ENCODE data around the gene FAIM2.

Gene FAIM2

GRCh38 chr12:49900371-49900770 lies 3.3 kb downstream of the FAIM2 start:
- no peak overlapping the region for H3K27ac ChIP-seq (ENCODE audit: low read length)
- DNase-seq (no peak), ATAC-seq (ENCODE audit: insufficient read depth, low read depth) (no peak)
- no peak overlapping the region for H3K4me2 ChIP-seq (ENCODE audit: insufficient read depth, low read length)
- H4K20me1 ChIP-seq (ENCODE audit: insufficient read depth, low read length) = no peaks in the 10 kb centered on the region
- no peaks in the 10 kb centered on the region for H3K79me2 ChIP-seq (ENCODE audit: insufficient read depth, low read length)
- H3K4me3 ChIP-seq (ENCODE audit: low read depth in 1 of 2, low read length in 2 of 2) = no peak overlapping the region
- no peaks in the 10 kb centered on the region for H3K36me3 ChIP-seq (ENCODE audit: insufficient read depth, low read length)
- no peak overlapping the region for H2AFZ ChIP-seq (ENCODE audit: low read depth, low read length)
- no peaks in the 10 kb centered on the region for H3K9me3 ChIP-seq (ENCODE audit: insufficient read depth, low read length, severe bottlenecking)
- peaks cover 17% of the 10 kb centered on the region for H3K27me3 ChIP-seq (ENCODE audit: insufficient read depth, low read length, poor library complexity)
- H3K9ac ChIP-seq (ENCODE audit: low read depth, low read length) = no peak overlapping the region
- no peak for TF ChIP-seq EZH2 (IDR thresholded peaks at IDR 0.05; ENCODE audit: borderline replicate concordance, low read depth, low read length, severe bottlenecking)
- TF ChIP-seq CTCF (IDR thresholded peaks at IDR 0.05; ENCODE audit: borderline replicate concordance, extremely low read depth, low read length, poor library complexity, severe bottlenecking) = no peak
- peaks cover 15% of the 10 kb centered on the region for H3K4me1 ChIP-seq (ENCODE audit: insufficient read depth, low read length)

- H4K20me1 ChIP-seq (ENCODE audit: insufficient read depth, low read length) = no peaks in the 10 kb centered on the region
- H2AFZ ChIP-seq (ENCODE audit: low read depth, low read length) = no peak overlapping the region
- no peaks in the 10 kb centered on the region for H3K79me2 ChIP-seq (ENCODE audit: insufficient read depth, low read length)
- no peaks in the 10 kb centered on the region for H3K9me3 ChIP-seq (ENCODE audit: insufficient read depth, low read length, severe bottlenecking)
- no peaks in the 10 kb centered on the region for H3K36me3 ChIP-seq (ENCODE audit: insufficient read depth, low read length)
- ATAC-seq (ENCODE audit: insufficient read depth, low read depth) (no peak), DNase-seq (no peak)
- H3K27me3 ChIP-seq (ENCODE audit: insufficient read depth, low read length, poor library complexity) = peaks cover 16% of the 10 kb centered on the region
- peaks cover 15% of the 10 kb centered on the region for H3K4me1 ChIP-seq (ENCODE audit: insufficient read depth, low read length)
- H3K27ac ChIP-seq (ENCODE audit: low read length) = no peak overlapping the region
- no peak overlapping the region for H3K9ac ChIP-seq (ENCODE audit: low read depth, low read length)
- H3K4me2 ChIP-seq (ENCODE audit: insufficient read depth, low read length) = no peak overlapping the region
- TF ChIP-seq EZH2 (IDR thresholded peaks at IDR 0.05; ENCODE audit: borderline replicate concordance, low read depth, low read length, severe bottlenecking) (no peak), CTCF (IDR thresholded peaks at IDR 0.05; ENCODE audit: borderline replicate concordance, extremely low read depth, low read length, poor library complexity, severe bottlenecking) (no peak)
- no peak overlapping the region for H3K4me3 ChIP-seq (ENCODE audit: low read depth in 1 of 2, low read length in 2 of 2)
These were observed 3.8 kb downstream of the FAIM2 start for GRCh38 chr12:49899921-49900320.

GRCh38 chr12:49899286-49899843 lies 4.3 kb downstream of the FAIM2 start:
- Histone ChIP-seq H4K20me1 (ENCODE audit: insufficient read depth, low read length) (no peaks in the 10 kb centered on the region), H3K9me3 (ENCODE audit: insufficient read depth, low read length, severe bottlenecking) (no peaks in the 10 kb centered on the region), H2AFZ (ENCODE audit: low read depth, low read length) (no peak overlapping the region), H3K4me2 (ENCODE audit: insufficient read depth, low read length) (no peak overlapping the region), H3K9ac (ENCODE audit: low read depth, low read length) (no peak overlapping the region), H3K79me2 (ENCODE audit: insufficient read depth, low read length) (no peaks in the 10 kb centered on the region), H3K4me3 (ENCODE audit: low read depth in 1 of 2, low read length in 2 of 2) (no peak overlapping the region), H3K27ac (ENCODE audit: low read length) (no peak overlapping the region), H3K36me3 (ENCODE audit: insufficient read depth, low read length) (no peaks in the 10 kb centered on the region), H3K27me3 (ENCODE audit: insufficient read depth, low read length, poor library complexity) (peaks cover 10% of the 10 kb centered on the region), H3K4me1 (ENCODE audit: insufficient read depth, low read length) (peaks cover 11% of the 10 kb centered on the region)
- DNase-seq = no peak
- no peak for ATAC-seq (ENCODE audit: insufficient read depth, low read depth)
- TF ChIP-seq EZH2 (IDR thresholded peaks at IDR 0.05; ENCODE audit: borderline replicate concordance, low read depth, low read length, severe bottlenecking) = no peak
- no peak for TF ChIP-seq CTCF (IDR thresholded peaks at IDR 0.05; ENCODE audit: borderline replicate concordance, extremely low read depth, low read length, poor library complexity, severe bottlenecking)

- TF ChIP-seq EZH2 (IDR thresholded peaks at IDR 0.05; ENCODE audit: borderline replicate concordance, low read depth, low read length, severe bottlenecking) (no peak), CTCF (IDR thresholded peaks at IDR 0.05; ENCODE audit: borderline replicate concordance, extremely low read depth, low read length, poor library complexity, severe bottlenecking) (no peak)
These were observed 6.4 kb downstream of the FAIM2 start for GRCh38 chr12:49897276-49897675.

More at GRCh38 chr12:49897276-49897675, 6.4 kb downstream of the FAIM2 start:
- no peak overlapping the region for H3K27ac ChIP-seq (ENCODE audit: low read length)
- no peaks in the 10 kb centered on the region for H3K4me1 ChIP-seq (ENCODE audit: insufficient read depth, low read length)
- no peak overlapping the region for H3K9ac ChIP-seq (ENCODE audit: low read depth, low read length)
- no peaks in the 10 kb centered on the region for H3K36me3 ChIP-seq (ENCODE audit: insufficient read depth, low read length)
- DNase-seq (no peak), ATAC-seq (ENCODE audit: insufficient read depth, low read depth) (no peak)
- H3K4me2 ChIP-seq (ENCODE audit: insufficient read depth, low read length) = no peak overlapping the region
- no peak overlapping the region for H3K4me3 ChIP-seq (ENCODE audit: low read depth in 1 of 2, low read length in 2 of 2)
- no peaks in the 10 kb centered on the region for H3K79me2 ChIP-seq (ENCODE audit: insufficient read depth, low read length)
- H4K20me1 ChIP-seq (ENCODE audit: insufficient read depth, low read length) = no peaks in the 10 kb centered on the region
- H3K27me3 ChIP-seq (ENCODE audit: insufficient read depth, low read length, poor library complexity) = peaks cover 6% of the 10 kb centered on the region
- no peak overlapping the region for H2AFZ ChIP-seq (ENCODE audit: low read depth, low read length)
- H3K9me3 ChIP-seq (ENCODE audit: insufficient read depth, low read length, severe bottlenecking) = no peaks in the 10 kb centered on the region
